ENCODE data around the gene CABLES2.

The CABLES2 gene

DNA sequence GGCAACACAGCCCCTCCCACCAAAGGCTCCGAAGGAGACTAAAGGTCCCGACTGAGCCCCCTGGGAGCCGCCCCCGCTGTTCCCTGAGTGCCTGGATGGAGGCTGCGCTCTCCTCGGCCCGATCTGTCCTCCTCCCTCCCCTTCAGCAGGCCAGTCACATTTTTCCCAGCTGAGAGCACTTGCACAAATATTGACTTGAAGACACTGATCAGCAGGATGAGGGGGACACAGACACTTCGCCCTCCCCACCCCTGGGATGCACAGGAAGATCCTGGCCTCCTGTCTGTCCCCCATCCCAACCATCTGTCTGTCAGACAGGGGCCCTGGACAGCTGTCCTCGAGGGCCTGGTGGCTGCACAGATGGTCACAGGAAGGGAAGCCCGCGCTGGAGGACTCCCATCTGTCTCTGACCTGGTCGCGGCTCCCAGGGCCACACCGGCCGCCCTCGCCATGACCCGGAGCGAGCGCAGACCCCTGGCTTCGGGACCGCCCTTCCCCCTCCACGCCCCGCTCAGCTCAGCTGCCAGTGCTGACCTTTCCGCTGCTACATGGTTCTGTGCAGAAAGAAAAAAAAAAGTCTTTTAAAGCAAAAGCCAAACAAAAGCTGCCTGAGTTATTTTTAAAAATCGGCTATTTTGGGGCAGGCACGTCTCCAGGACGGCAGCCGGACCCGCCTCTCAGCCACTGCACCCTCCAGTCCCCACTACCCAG, 51.1 kb downstream of the CABLES2 start:
- ATAC-seq: no peak

GRCh38 chr20:62355516-62355877, 51.6 kb downstream of the CABLES2 start:
- no peak for TF ChIP-seq BACH2 (CRISPR knock-in tag; IDR thresholded peaks at IDR 0.05; ENCODE audit: borderline replicate concordance)
- no peak for TF ChIP-seq RARB (CRISPR knock-in tag; IDR thresholded peaks at IDR 0.05)
- no peak for TF ChIP-seq ZNF8 (CRISPR knock-in tag; IDR thresholded peaks at IDR 0.05)
- no peak for TF ChIP-seq CSDC2 (CRISPR knock-in tag; IDR thresholded peaks at IDR 0.05)
- TF ChIP-seq CREB5 (CRISPR knock-in tag; IDR thresholded peaks at IDR 0.05; ENCODE audit: low read depth): no peak
- no peak for TF ChIP-seq ARNTL (CRISPR knock-in tag; IDR thresholded peaks at IDR 0.05; ENCODE audit: borderline replicate concordance, low read depth)
- no peak for TF ChIP-seq POU6F1 (CRISPR knock-in tag; IDR thresholded peaks at IDR 0.05; ENCODE audit: borderline replicate concordance, low read depth)
- no peak for ATAC-seq

More for the DNA sequence above, 51.1 kb downstream of the CABLES2 start:
- TF ChIP-seq TOX (CRISPR knock-in tag; IDR thresholded peaks at IDR 0.05; ENCODE audit: borderline replicate concordance): no peak
- TF ChIP-seq PATZ1 (CRISPR knock-in tag; IDR thresholded peaks at IDR 0.05; ENCODE audit: borderline replicate concordance): no peak
- no peak for TF ChIP-seq CREB5 (CRISPR knock-in tag; IDR thresholded peaks at IDR 0.05; ENCODE audit: low read depth)
- TF ChIP-seq ARNTL (CRISPR knock-in tag; IDR thresholded peaks at IDR 0.05; ENCODE audit: borderline replicate concordance, low read depth): no peak
- no peak for TF ChIP-seq ZNF8 (CRISPR knock-in tag; IDR thresholded peaks at IDR 0.05)
- no peak for TF ChIP-seq ESRRG (CRISPR knock-in tag; IDR thresholded peaks at IDR 0.05)
- no peak for TF ChIP-seq ZNF70 (CRISPR knock-in tag; IDR thresholded peaks at IDR 0.05)
- no peak for TF ChIP-seq ZC3H10 (CRISPR knock-in tag; IDR thresholded peaks at IDR 0.05)
- TF ChIP-seq TCF4 (CRISPR knock-in tag; IDR thresholded peaks at IDR 0.05; ENCODE audit: borderline replicate concordance): no peak

DNA sequence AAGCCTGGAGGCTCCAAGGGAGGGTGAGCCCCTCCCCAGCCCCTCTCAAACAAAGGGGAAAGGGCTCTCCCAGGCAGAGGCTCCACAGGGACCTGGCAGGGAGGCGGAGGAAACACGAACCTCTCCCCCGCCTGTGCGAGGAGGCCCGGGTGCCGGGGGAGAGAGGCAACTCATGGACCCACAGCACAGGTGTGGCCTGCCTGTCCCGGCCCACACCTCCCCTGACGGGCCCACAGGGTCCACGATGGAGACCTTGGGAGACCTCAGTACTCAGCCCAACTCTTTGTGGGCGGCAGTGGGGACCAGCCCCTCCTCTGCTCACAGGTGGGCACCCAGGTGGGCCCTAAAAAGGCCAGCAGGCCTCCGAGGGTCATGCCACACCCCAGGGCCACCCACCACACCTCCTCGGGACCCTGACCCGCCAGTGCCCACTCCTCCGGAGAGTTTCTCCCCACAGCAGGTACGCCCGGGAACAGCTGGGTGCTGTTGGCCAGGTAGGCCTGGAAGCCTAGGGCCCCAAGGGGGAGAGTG, 52.2 kb downstream of the CABLES2 start:
- ATAC-seq: no peak
- TF ChIP-seq TOX (CRISPR knock-in tag; IDR thresholded peaks at IDR 0.05; ENCODE audit: borderline replicate concordance) (no peak), PATZ1 (CRISPR knock-in tag; IDR thresholded peaks at IDR 0.05; ENCODE audit: borderline replicate concordance) (no peak), ZNF565 (CRISPR knock-in tag; conservative IDR thresholded peaks at IDR 0.05; ENCODE audit: low read depth) (no peak)

DNA sequence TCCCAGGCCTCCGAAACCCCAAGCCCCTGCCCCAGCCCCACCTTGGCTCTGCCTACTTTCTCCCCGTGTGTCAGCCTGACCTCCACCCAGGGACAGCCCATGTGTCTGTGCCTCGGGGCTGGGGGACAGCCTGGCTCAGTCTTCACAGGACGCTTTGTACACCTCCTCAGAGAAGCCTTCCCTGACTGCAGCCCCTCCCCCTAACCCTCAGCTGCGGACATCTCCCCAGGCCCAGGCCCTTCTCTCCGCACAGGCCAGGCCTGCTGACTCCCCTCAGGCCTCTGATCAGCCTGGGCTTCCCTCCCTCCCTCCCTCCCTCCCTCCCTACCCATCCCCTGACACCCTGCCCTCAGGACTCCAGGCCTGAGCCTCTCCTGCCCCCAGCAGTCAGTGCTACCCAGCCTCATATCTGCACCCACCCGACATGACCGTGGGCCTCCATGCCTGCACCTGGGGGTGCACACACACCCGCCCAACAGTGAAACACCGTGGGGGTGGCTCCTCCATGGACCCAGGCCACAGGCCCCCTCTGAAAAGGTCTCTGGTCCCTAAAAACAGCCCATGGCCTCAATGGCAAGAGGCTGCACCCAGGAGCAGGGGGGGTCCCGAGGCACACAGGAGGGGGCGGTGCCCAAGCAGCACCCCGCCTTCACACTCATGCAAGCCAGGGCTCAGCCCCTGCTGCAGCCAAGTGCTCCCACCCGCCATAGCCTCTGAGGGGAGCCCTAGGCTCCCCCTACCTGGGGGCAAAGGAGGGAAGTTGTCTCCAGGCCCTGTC, 52.9 kb downstream of the CABLES2 start:
- no peak for ATAC-seq
- no peak for TF ChIP-seq ZNF70 (CRISPR knock-in tag; IDR thresholded peaks at IDR 0.05)

Data from SK-N-SH treated with all-trans-retinoic acid at 6 μM for 48 hours (cell line).